Keratinocyte (primary cell): ENCODE measurements around the gene FBXL14. TPM values are rescaled to one million over a fixed set of nuclear protein-coding genes. Genes with fewer than 3 reads are reported as not detected.

ENCODE experiments used
- DNase-seq: peaks from one replicate; pipeline ENCODE4 v3.0.0-alpha.2; 2011; ENCODE audit warnings: low read depth, missing footprints, low spot score
- FAIRE-seq: peaks from 2 replicates; lab custom pipeline; 2011; peaks lifted over from hg19 to GRCh38; lab: Jason Lieb, UNC
- H2AFZ ChIP-seq: 2 replicates; pipeline ENCODE4 v1.6.0; 2012; ENCODE audit warnings: low read length, control low read depth, inconsistent platforms; ENCODE audit not compliant: control insufficient read depth
- H3K27ac ChIP-seq: 2 replicates; pipeline ENCODE4 v1.5.1; 2011; ENCODE audit warnings: low read length; ENCODE audit not compliant: control insufficient read depth, insufficient read depth
- H3K27me3 ChIP-seq: 3 replicates; pipeline ENCODE4 v1.6.0; 2011; ENCODE audit warnings: low read length; ENCODE audit not compliant: control insufficient read depth, insufficient read depth; ENCODE audit errors: extremely low read depth
- H3K36me3 ChIP-seq, 2 experiments: 2 replicates in 1 of 2; 3 replicates in 1 of 2; pipeline ENCODE4 v1.5.1; 2011; ENCODE audit warnings: low read length in 2 of 2, mild to moderate bottlenecking in 1 of 2; ENCODE audit not compliant: control insufficient read depth in 2 of 2, insufficient read depth in 2 of 2; ENCODE audit errors: extremely low read depth in 1 of 2
- H3K4me1 ChIP-seq: 3 replicates; pipeline ENCODE4 v1.5.1; 2011; ENCODE audit warnings: low read length; ENCODE audit not compliant: control insufficient read depth, insufficient read depth; ENCODE audit errors: extremely low read depth
- H3K4me2 ChIP-seq: 3 replicates; pipeline ENCODE4 v1.6.0; 2011; ENCODE audit warnings: low read depth, low read length; ENCODE audit not compliant: control insufficient read depth, insufficient read depth; ENCODE audit errors: extremely low read depth
- H3K4me3 ChIP-seq, 3 experiments: fragments of 200-600 bp in 1 of 3; sonication (generic) in 1 of 3; 2 replicates in 2 of 3; 3 replicates in 1 of 3; pipeline ENCODE4 v1.5.1; 2011 to 2016; ENCODE audit warnings: low read length in 3 of 3, mild to moderate bottlenecking in 3 of 3, control low read depth in 2 of 3, inconsistent platforms in 1 of 3, low read depth in 1 of 3, mixed read lengths in 1 of 3, mixed run types in 1 of 3, moderate library complexity in 1 of 3; ENCODE audit not compliant: control insufficient read depth in 2 of 3, insufficient read depth in 2 of 3; ENCODE audit errors: extremely low read depth in 1 of 3
- H3K79me2 ChIP-seq: 2 replicates; pipeline ENCODE4 v1.6.0; 2012; ENCODE audit warnings: low read length; ENCODE audit not compliant: control insufficient read depth, insufficient read depth
- H3K9ac ChIP-seq: 3 replicates; pipeline ENCODE4 v1.6.0; 2011; ENCODE audit warnings: low read length; ENCODE audit not compliant: control insufficient read depth, insufficient read depth; ENCODE audit errors: extremely low read depth
- H3K9me1 ChIP-seq: 3 replicates; pipeline ENCODE4 v1.6.0; 2011; ENCODE audit warnings: low read length; ENCODE audit not compliant: control insufficient read depth, insufficient read depth; ENCODE audit errors: extremely low read depth
- H3K9me3 ChIP-seq: 2 replicates; pipeline ENCODE4 v1.5.1; 2012; ENCODE audit warnings: low read depth, low read length; ENCODE audit not compliant: control insufficient read depth
- H4K20me1 ChIP-seq: 3 replicates; pipeline ENCODE4 v1.6.0; 2011; ENCODE audit warnings: low read length; ENCODE audit not compliant: control insufficient read depth, insufficient read depth; ENCODE audit errors: extremely low read depth
- CTCF ChIP-seq, 3 experiments: IDR thresholded peaks in 1 of 3; conservative IDR thresholded peaks in 1 of 3; optimal IDR thresholded peaks in 1 of 3; 2 replicates in 2 of 3; 3 replicates in 1 of 3; pipeline versions ENCODE3 to v1.5.1; 2011; ENCODE audit warnings: low read length in 3 of 3, mild to moderate bottlenecking in 3 of 3, moderate library complexity in 2 of 3, control low read depth in 1 of 3, inconsistent platforms in 1 of 3; ENCODE audit not compliant: insufficient read depth in 2 of 3; ENCODE audit errors: extremely low read depth in 1 of 3
- EZH2 ChIP-seq: IDR thresholded peaks from one replicate; pipeline ENCODE4 v1.6.1; 2012; ENCODE audit warnings: inconsistent platforms, mild to moderate bottlenecking, low read length, moderate library complexity
- dilution Hi-C: fragments of 300-500 bp; cut with MboI; formaldehyde crosslinking; loops from one replicate; pipeline ENCODE4 v1.7.0; 2020; ENCODE audit warnings: low sequenced_read_pairs; ENCODE audit not compliant: extremely low pct_ligation_motif_present
- polyA plus RNA-seq, 5 experiments: library from polyadenylated mRNA; depleted of rRNA in 3 of 5; stranded (reverse) in 3 of 5; stranded (forward) in 1 of 5; unstranded in 1 of 5; fragments of >200 nt; gene quantifications; 1 replicate in 1 of 5; 2 replicates in 3 of 5; 3 replicates in 1 of 5; pipeline versions ENCODE4 v1.2.1 to v1.2.3, GENCODE V29; 2011 to 2012; ENCODE audit warnings: missing spikeins in 2 of 5, low read depth in 1 of 5, low replicate concordance in 1 of 5

Gene FBXL14
- polyA plus RNA-seq, 1 donor (not counting 4 experiments of a cell fraction or from before 2014, with no cell fraction given) = 1.8 TPM

DNA sequence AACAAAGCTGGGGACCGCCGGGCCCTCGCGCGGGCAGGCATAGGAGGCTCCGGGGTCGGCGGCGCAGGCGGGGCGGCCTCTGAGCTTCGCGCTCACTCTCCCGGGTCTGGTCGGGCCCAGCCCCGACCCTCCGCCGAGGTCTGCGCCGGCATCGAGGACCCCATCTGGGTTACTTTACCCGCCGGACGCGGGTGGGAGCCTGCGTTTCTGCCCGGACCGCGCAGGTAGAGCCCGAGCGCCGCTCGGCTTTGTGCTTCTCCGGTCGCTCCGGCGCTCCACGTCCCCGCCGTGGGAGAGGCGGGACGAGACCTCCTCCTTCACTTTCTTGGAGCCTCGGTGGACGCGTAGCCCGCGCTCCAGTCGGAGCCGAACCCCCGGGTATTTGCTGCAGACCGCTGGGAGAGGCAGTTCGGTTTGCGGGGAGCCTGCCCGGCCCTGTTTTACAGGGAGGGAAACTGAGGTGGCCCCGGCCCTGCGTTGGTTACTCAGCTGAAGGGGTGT, 63.2 kb downstream of the FBXL14 start:
- H3K9me3 ChIP-seq = no peaks in the 10 kb centered on the region
- no peak for FAIRE-seq
- peak overlapping the region; percentile 20 for H3K27ac ChIP-seq
- dilution Hi-C loops = no loop called here
- no peaks in the 10 kb centered on the region for H3K9me1 ChIP-seq
- H2AFZ ChIP-seq = peak overlapping the region; percentile 22
- peaks cover 50% of the 10 kb centered on the region for H3K79me2 ChIP-seq
- H3K4me3 ChIP-seq = peak overlapping the region; percentile 56 to 77 (median 61)
- H4K20me1 ChIP-seq = peaks cover 7% of the 10 kb centered on the region
- peaks cover 23% of the 10 kb centered on the region for H3K27me3 ChIP-seq
- no peak for TF ChIP-seq CTCF (optimal IDR thresholded peaks at IDR 0.05 in 1 of 3, IDR thresholded peaks at IDR 0.05 in 1 of 3, conservative IDR thresholded peaks at IDR 0.05 in 1 of 3; ENCODE audit: extremely low read depth in 1 of 3, insufficient read depth in 2 of 3, low read length in 3 of 3)
- no peak for TF ChIP-seq EZH2
- no peak for DNase-seq
- H3K9ac ChIP-seq = peak overlapping the region; percentile 70
- peak overlapping the region; percentile 74 for H3K4me2 ChIP-seq
- peaks cover 29% of the 10 kb centered on the region for H3K4me1 ChIP-seq
- H3K36me3 ChIP-seq = no peaks in the 10 kb centered on the region

DNA sequence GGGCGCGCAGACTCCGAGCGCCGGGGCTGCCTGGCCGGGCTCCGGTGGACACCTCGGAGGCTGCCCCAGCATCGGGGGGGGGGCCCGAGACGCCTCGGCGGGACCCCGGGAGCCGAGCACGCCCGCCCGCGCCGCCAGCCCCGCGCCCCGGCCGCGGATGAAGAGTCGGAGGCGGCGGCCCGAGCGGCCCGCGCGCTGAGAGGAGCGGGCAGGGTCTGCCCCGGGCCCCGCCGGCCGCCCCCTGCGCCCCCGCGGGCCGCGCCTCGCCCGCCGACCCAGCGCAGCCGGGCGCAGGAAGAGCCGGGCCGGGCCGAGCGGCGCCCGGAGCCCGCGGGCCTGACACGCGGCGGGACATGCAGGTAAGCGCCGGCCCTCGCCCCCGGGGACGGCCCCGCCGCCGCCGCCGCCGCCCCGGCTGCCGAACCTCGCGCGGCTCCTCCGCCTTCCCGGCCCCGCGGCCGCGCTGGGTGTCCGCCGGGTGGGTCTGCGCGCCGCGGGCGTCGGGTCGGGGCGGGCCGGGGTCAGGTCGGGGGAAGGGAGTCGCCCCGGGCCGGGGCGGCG, 63.7 kb downstream of the FBXL14 start:
- peak overlapping the region; percentile 56 to 77 (median 61) for H3K4me3 ChIP-seq
- peak overlapping the region; percentile 74 for H3K4me2 ChIP-seq
- no peaks in the 10 kb centered on the region for H3K36me3 ChIP-seq
- no peaks in the 10 kb centered on the region for H3K9me1 ChIP-seq
- no peak for DNase-seq
- peaks cover 23% of the 10 kb centered on the region for H3K27me3 ChIP-seq
- peak overlapping the region; percentile 70 for H3K9ac ChIP-seq
- H3K27ac ChIP-seq = no peak overlapping the region
- no peaks in the 10 kb centered on the region for H3K9me3 ChIP-seq
- H3K79me2 ChIP-seq = peaks cover 45% of the 10 kb centered on the region
- dilution Hi-C loops = no loop called here
- TF ChIP-seq CTCF (optimal IDR thresholded peaks at IDR 0.05 in 1 of 3, IDR thresholded peaks at IDR 0.05 in 1 of 3, conservative IDR thresholded peaks at IDR 0.05 in 1 of 3; ENCODE audit: extremely low read depth in 1 of 3, insufficient read depth in 2 of 3, low read length in 3 of 3) (no peak), EZH2 (no peak)
- peaks cover 7% of the 10 kb centered on the region for H4K20me1 ChIP-seq
- FAIRE-seq = no peak
- peaks cover 29% of the 10 kb centered on the region for H3K4me1 ChIP-seq
- no peak overlapping the region for H2AFZ ChIP-seq
